22Rv1 (cell line): ENCODE measurements around the gene SLC2A4.
"Not testable (repeated sequence)": the region's sequence is repeated elsewhere in the genome, so short reads cannot be mapped to it uniquely, and the experiment has no call there.

Experiments used
- H3K27ac ChIP-seq: fragments of 450-650 bp; 2 replicates; pipeline ENCODE4 v1.5.1; 2017
- CTCF ChIP-seq: fragments of 450-650 bp; IDR thresholded peaks from 2 replicates; pipeline ENCODE4 v1.5.1; 2017; ENCODE audit warnings: mild to moderate bottlenecking
- ZFX ChIP-seq: fragments of 450-650 bp; IDR thresholded peaks from 2 replicates; pipeline ENCODE4 v1.6.1; 2017; ENCODE audit warnings: antibody characterized with exemption, borderline replicate concordance

SLC2A4 gene

GRCh38 chr17:7336240-7337175 lies 55.0 kb downstream of the SLC2A4 start, which contains the start of gene ACAP1:
Gene ACAP1 (plus strand): TSS chr17:7336529. CDS start chr17:7336735, 206 bp downstream.
- no peak within 1 kb of the TSS for H3K27ac ChIP-seq
- TF ChIP-seq ZFX (no peak), CTCF (no peak)

GRCh38 chr17:7337600-7337999 lies 56.1 kb downstream of the SLC2A4 start:
- H3K27ac ChIP-seq: not testable (repeated sequence)
